Suprapubic skin (tissue), 4 donors: Measurements from ENCODE around the gene RAVER2. TPM values are rescaled to one million over a fixed set of nuclear protein-coding genes. Genes with fewer than 3 reads are reported as not detected.

Experiments
- DNase-seq, 2 donors: peaks; one replicate each; pipeline ENCODE4 v3.0.0-alpha.2; 2019; ENCODE audit warnings: low spot score in 2 of 2
- H3K27ac ChIP-seq: fragments of 200-600 bp; sonication (generic); one replicate; pipeline ENCODE4 v1.5.1; 2019
- H3K27me3 ChIP-seq: fragments of 200-600 bp; sonication (generic); one replicate; pipeline ENCODE4 v1.5.1; 2019
- H3K36me3 ChIP-seq: fragments of 200-600 bp; sonication (generic); one replicate; pipeline ENCODE4 v1.5.1; 2019
- H3K4me1 ChIP-seq: fragments of 200-600 bp; sonication (generic); one replicate; pipeline ENCODE4 v1.5.1; 2019
- H3K4me3 ChIP-seq: fragments of 200-600 bp; sonication (generic); one replicate; pipeline ENCODE4 v1.5.1; 2019; ENCODE audit warnings: mild to moderate bottlenecking
- H3K9me3 ChIP-seq: fragments of 200-600 bp; sonication (generic); one replicate; pipeline ENCODE4 v1.5.1; 2019
- EP300 ChIP-seq: sonication (generic); formaldehyde crosslinking; IDR thresholded peaks from one replicate; pipeline ENCODE4 v1.6.1; 2017; ENCODE audit warnings: antibody characterized with exemption
- POLR2A ChIP-seq, 2 donors: fragments of 450-650 bp; IDR thresholded peaks; one replicate each; pipeline ENCODE4 v1.6.1; 2017; ENCODE audit warnings: antibody characterized with exemption in 2 of 2, mild to moderate bottlenecking in 2 of 2, moderate library complexity in 2 of 2
- POLR2AphosphoS5 ChIP-seq, 3 donors: sonication (generic); formaldehyde crosslinking; IDR thresholded peaks; one replicate each; pipeline ENCODE4 v1.6.1; 2017; ENCODE audit warnings: antibody characterized with exemption in 3 of 3
- WGBS: methylation state at CpG from one replicate; pipeline ENCODE4 v1.1.5; 2018; 5-methylcytosine and 5-hydroxymethylcytosine counted together
- total RNA-seq, 4 donors: library from RNA; depleted of rRNA; stranded (reverse); fragments of >200 nt; gene quantifications; one replicate each; pipeline ENCODE4 v1.1.0, GENCODE V29; 2016
- TF ChIP-seq, protein P1 (sequence below), 2 donors: fragments of 200-600 bp in 1 of 2; fragments of 450-650 bp in 1 of 2; sonication (generic) in 1 of 2; IDR thresholded peaks; one replicate each; pipeline ENCODE4 v1.5.1; 2016 to 2019; ENCODE audit warnings: antibody characterized with exemption in 2 of 2, mild to moderate bottlenecking in 1 of 2, moderate library complexity in 1 of 2

RAVER2 gene
- total RNA-seq, 4 donors from 2014 or later, result 7.9 to 15.7 (median 13.6) TPM

GRCh38 chr1:64846573-64847430 is 101.9 kb downstream of the RAVER2 start:
- TF ChIP-seq POLR2AphosphoS5 (IDR thresholded peaks at IDR 0.05) (no peak), EP300 (no peak), POLR2A (IDR thresholded peaks at IDR 0.05) (no peak)
- TF ChIP-seq, protein P1, sequence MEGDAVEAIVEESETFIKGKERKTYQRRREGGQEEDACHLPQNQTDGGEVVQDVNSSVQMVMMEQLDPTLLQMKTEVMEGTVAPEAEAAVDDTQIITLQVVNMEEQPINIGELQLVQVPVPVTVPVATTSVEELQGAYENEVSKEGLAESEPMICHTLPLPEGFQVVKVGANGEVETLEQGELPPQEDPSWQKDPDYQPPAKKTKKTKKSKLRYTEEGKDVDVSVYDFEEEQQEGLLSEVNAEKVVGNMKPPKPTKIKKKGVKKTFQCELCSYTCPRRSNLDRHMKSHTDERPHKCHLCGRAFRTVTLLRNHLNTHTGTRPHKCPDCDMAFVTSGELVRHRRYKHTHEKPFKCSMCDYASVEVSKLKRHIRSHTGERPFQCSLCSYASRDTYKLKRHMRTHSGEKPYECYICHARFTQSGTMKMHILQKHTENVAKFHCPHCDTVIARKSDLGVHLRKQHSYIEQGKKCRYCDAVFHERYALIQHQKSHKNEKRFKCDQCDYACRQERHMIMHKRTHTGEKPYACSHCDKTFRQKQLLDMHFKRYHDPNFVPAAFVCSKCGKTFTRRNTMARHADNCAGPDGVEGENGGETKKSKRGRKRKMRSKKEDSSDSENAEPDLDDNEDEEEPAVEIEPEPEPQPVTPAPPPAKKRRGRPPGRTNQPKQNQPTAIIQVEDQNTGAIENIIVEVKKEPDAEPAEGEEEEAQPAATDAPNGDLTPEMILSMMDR (IDR thresholded peaks at IDR 0.05), result no peak
- Histone ChIP-seq H3K36me3 (peaks cover 89% of the 10 kb centered on the region), H3K27ac (no peak overlapping the region), H3K27me3 (no peaks in the 10 kb centered on the region), H3K4me1 (peaks cover 3% of the 10 kb centered on the region), H3K4me3 (no peak overlapping the region), H3K9me3 (no peaks in the 10 kb centered on the region)
- DNase-seq, result no peak
- WGBS, result 85% methylated on average over 10 of the region's 10 CpGs

DNA sequence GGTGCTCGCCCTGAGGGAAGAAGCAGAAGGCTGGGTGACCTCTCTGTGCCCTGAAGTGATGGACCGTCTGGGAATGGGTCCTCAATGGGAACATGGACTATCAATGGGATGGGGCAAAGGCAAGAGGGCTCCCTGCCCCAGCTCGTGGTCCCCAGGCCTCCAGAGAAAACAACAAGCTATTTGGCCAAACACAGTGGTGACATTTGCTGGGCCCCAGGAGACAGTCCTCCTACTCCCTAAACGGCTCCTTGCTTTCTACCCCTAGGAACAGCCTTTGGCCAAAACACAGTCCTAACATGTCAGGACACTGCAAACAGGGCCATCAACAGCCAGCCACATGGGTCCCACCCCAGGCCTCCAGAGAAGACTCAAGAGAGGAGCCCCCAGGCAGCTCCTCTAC is 102.8 kb downstream of the RAVER2 start:
- Histone ChIP-seq H3K27ac (no peak overlapping the region), H3K4me3 (no peak overlapping the region), H3K36me3 (peaks cover 91% of the 10 kb centered on the region), H3K9me3 (no peaks in the 10 kb centered on the region), H3K27me3 (no peaks in the 10 kb centered on the region), H3K4me1 (no peaks in the 10 kb centered on the region)
- 81% methylated on average over 4 of the region's 4 CpGs for WGBS
- no peak for DNase-seq
- TF ChIP-seq, protein P1 (IDR thresholded peaks at IDR 0.05), result no peak
- TF ChIP-seq EP300 (no peak), POLR2A (IDR thresholded peaks at IDR 0.05) (no peak), POLR2AphosphoS5 (IDR thresholded peaks at IDR 0.05) (no peak)

- H3K9me3 ChIP-seq, result no peaks in the 10 kb centered on the region
- H3K4me3 ChIP-seq, result no peak overlapping the region
- no peak for DNase-seq
- no peaks in the 10 kb centered on the region for H3K4me1 ChIP-seq
- no peaks in the 10 kb centered on the region for H3K27me3 ChIP-seq
- TF ChIP-seq EP300 (no peak), POLR2A (IDR thresholded peaks at IDR 0.05) (no peak), POLR2AphosphoS5 (IDR thresholded peaks at IDR 0.05) (no peak)
- TF ChIP-seq, protein P1 (IDR thresholded peaks at IDR 0.05), result no peak
- H3K27ac ChIP-seq, result no peak overlapping the region
- H3K36me3 ChIP-seq, result peaks cover 91% of the 10 kb centered on the region
- 92% methylated on average over 3 of the region's 3 CpGs for WGBS
Measured at GRCh38 chr1:64848136-64848535, 103.3 kb downstream of the RAVER2 start.

- no peak overlapping the region for H3K4me3 ChIP-seq
- DNase-seq, result no peak
- peaks cover 91% of the 10 kb centered on the region for H3K36me3 ChIP-seq
- H3K9me3 ChIP-seq, result no peaks in the 10 kb centered on the region
- H3K27me3 ChIP-seq, result no peaks in the 10 kb centered on the region
- no peaks in the 10 kb centered on the region for H3K4me1 ChIP-seq
- 76% methylated on average over 4 of the region's 4 CpGs for WGBS
- no peak for TF ChIP-seq POLR2AphosphoS5 (IDR thresholded peaks at IDR 0.05)
- TF ChIP-seq, protein P1 (IDR thresholded peaks at IDR 0.05), result no peak
- no peak for TF ChIP-seq POLR2A (IDR thresholded peaks at IDR 0.05)
- no peak for TF ChIP-seq EP300
- no peak overlapping the region for H3K27ac ChIP-seq
Measured at GRCh38 chr1:64848803-64849202, 103.9 kb downstream of the RAVER2 start.

DNA sequence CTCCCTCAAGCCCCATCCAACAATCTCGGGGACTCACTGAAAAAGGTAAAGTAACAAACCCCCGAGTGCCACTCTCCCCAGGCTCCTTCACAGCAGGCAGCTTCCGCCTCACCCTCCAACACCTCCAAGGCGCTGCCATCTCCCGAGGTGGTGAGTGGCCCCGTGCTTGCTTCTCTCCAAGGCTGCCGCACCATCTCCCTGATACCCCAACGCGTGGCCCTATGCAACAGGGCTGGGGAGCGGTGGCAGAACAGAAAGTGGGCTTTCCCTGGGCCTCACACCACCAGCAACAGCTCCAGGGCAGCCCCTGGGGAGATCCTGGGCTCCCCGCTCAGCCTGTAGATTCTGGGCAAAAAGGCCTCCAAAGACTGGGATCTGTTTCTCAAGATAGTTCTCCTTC is 105.1 kb downstream of the RAVER2 start:
- Histone ChIP-seq H3K27ac (no peak overlapping the region), H3K4me3 (no peak overlapping the region), H3K4me1 (no peaks in the 10 kb centered on the region), H3K9me3 (no peaks in the 10 kb centered on the region), H3K36me3 (peaks cover 91% of the 10 kb centered on the region), H3K27me3 (no peaks in the 10 kb centered on the region)
- 97% methylated on average over 9 of the region's 11 CpGs for WGBS
- TF ChIP-seq EP300 (no peak), POLR2AphosphoS5 (IDR thresholded peaks at IDR 0.05) (no peak), POLR2A (IDR thresholded peaks at IDR 0.05) (no peak)
- TF ChIP-seq, protein P1 (IDR thresholded peaks at IDR 0.05), result no peak
- DNase-seq, result no peak
